Mesendoderm (in vitro differentiated cells): ENCODE data around the gene DHX16.

ENCODE experiments used
- DNase-seq: peaks from one replicate; pipeline ENCODE4 v3.0.0; 2013
- H2AK5ac ChIP-seq: 2 replicates; pipeline ENCODE4 v1.6.1; 2013; ENCODE audit warnings: low read length, inconsistent platforms
- H2BK120ac ChIP-seq: 2 replicates; pipeline ENCODE4 v1.6.1; 2013; ENCODE audit warnings: low read depth, mild to moderate bottlenecking, low read length, moderate library complexity, mixed read lengths
- H2BK15ac ChIP-seq: replicated peaks from 2 replicates; pipeline ENCODE4 v1.6.1; 2013; ENCODE audit warnings: low read depth, mild to moderate bottlenecking, moderate library complexity
- H2BK5ac ChIP-seq: 2 replicates; pipeline ENCODE4 v1.6.1; 2013; ENCODE audit warnings: low read length, inconsistent platforms
- H3K18ac ChIP-seq: 2 replicates; pipeline ENCODE4 v1.6.1; 2013; ENCODE audit warnings: mild to moderate bottlenecking, low read length, mixed read lengths
- H3K23ac ChIP-seq: one replicate; pipeline ENCODE4 v1.6.1; 2013; ENCODE audit warnings: low read length
- H3K27ac ChIP-seq: 2 replicates; pipeline ENCODE4 v1.5.1; 2013; ENCODE audit warnings: low read depth, mild to moderate bottlenecking, inconsistent platforms, low read length, moderate library complexity
- H3K27me3 ChIP-seq: 2 replicates; pipeline ENCODE4 v1.6.1; 2013; ENCODE audit warnings: low read length, control low read depth, mild to moderate bottlenecking, inconsistent platforms; ENCODE audit not compliant: insufficient read depth, poor library complexity
- H3K36me3 ChIP-seq: 2 replicates; pipeline ENCODE4 v1.6.1; 2013; ENCODE audit warnings: low read length, inconsistent platforms; ENCODE audit not compliant: control insufficient read depth, insufficient read depth
- H3K4ac ChIP-seq: one replicate; pipeline ENCODE4 v1.6.1; 2013; ENCODE audit warnings: low read depth, mild to moderate bottlenecking, low read length, moderate library complexity
- H3K4me1 ChIP-seq: 2 replicates; pipeline ENCODE4 v1.6.1; 2013; ENCODE audit warnings: low read depth, low read length, inconsistent platforms; ENCODE audit not compliant: control insufficient read depth
- H3K4me2 ChIP-seq: 2 replicates; pipeline ENCODE4 v1.6.1; 2013; ENCODE audit warnings: low read length
- H3K4me3 ChIP-seq: 2 replicates; pipeline ENCODE4 v1.5.1; 2013; ENCODE audit warnings: mild to moderate bottlenecking, low read length
- H3K56ac ChIP-seq: one replicate; pipeline ENCODE4 v1.6.1; 2013; ENCODE audit warnings: low read length
- H3K79me1 ChIP-seq: 2 replicates; pipeline ENCODE4 v1.6.1; 2013; ENCODE audit warnings: low read length, inconsistent platforms
- H3K79me2 ChIP-seq: 2 replicates; pipeline ENCODE4 v1.6.1; 2013; ENCODE audit warnings: mild to moderate bottlenecking, low read length; ENCODE audit not compliant: control insufficient read depth, insufficient read depth
- H3K9ac ChIP-seq: 2 replicates; pipeline ENCODE4 v1.6.1; 2013; ENCODE audit warnings: low read length, inconsistent platforms
- H4K5ac ChIP-seq: one replicate; pipeline ENCODE4 v1.6.1; 2013; ENCODE audit warnings: low read length
- H4K8ac ChIP-seq: one replicate; pipeline ENCODE4 v1.6.1; 2013; ENCODE audit warnings: low read depth, mild to moderate bottlenecking, control low read depth, low read length, moderate library complexity
- WGBS: extraction: QIAGEN DNeasy Blood & Tissue Kit; methylation state at CpG from one replicate; pipeline ENCODE4 v1.1.7; 2013; ENCODE audit warnings: low lambda C conversion rate, missing lambda C conversion rate; ENCODE audit not compliant: insufficient coverage; ENCODE audit errors: extremely low coverage; 5-methylcytosine and 5-hydroxymethylcytosine counted together

DHX16 gene

DNA sequence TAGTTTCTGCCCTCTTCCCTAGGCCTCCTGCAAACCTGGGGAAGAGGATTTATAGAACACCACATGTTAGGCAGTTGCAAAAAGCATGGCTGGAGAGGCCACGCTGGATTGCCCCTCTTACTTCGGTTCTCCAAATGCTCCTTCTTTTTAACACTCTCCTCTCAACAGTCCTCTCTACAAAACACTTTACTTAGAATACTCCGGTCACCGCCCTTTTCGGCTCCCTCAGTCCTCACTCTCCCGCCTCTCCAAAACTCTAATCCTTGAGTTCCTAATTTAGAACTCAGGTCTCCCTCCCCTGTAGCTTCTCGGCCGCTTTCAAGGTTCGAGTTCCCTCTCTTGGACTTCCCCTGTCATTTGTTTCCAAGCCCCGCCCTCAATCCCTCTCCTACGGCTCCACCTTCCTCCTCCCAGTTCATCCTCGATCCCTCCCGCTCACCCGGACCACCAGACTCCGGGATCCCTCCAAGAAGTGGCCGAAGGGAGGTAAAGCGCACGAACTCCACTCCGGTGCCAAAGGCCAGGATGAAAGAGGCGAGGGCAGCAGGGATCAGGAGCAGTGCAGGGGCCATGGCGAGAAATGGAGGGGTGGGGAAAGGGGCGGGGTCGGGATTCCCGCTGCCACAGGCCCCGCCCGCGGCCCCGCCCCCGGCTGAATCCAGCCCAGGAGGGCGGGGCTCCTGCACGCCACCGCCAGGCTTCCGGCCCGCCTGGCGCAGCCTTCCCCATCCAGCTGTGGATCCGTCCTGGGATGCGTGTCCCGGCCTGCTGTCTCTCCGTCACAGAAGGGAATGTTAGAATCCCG, 17.8 kb upstream of the DHX16 start, which contains the start of gene NRM:
TSS of gene NRM (minus strand) at position 582 of the 805 bp plus-strand sequence. CDS start at position 572, 10 bp downstream.
- Histone ChIP-seq H3K27me3 (no peaks in the 10 kb centered on the region), H4K8ac (no peak within 1 kb of the TSS), H3K79me2 (peaks cover 9% of the 10 kb centered on the region), H2AK5ac (peak within 1 kb of the TSS; percentile 96), H3K4me2 (peak within 1 kb of the TSS; percentile 82), H4K5ac (no peak within 1 kb of the TSS), H3K23ac (peak within 1 kb of the TSS; percentile 90), H3K9ac (peak within 1 kb of the TSS; percentile 95), H3K4me1 (peaks cover 10% of the 10 kb centered on the region), H3K27ac (peak within 1 kb of the TSS; percentile 98), H2BK15ac (no peak within 1 kb of the TSS), H2BK120ac (no peak within 1 kb of the TSS), H3K4ac (peak within 1 kb of the TSS; percentile 78), H3K18ac (peak within 1 kb of the TSS; percentile 77), H3K4me3 (peak within 1 kb of the TSS; percentile 90), H3K79me1 (peaks cover 14% of the 10 kb centered on the region), H2BK5ac (peak within 1 kb of the TSS; percentile 98), H3K56ac (peak within 1 kb of the TSS; percentile 98), H3K36me3 (no peaks in the 10 kb centered on the region)
- no CpG with 5 or more reads among the region's 40 CpGs for WGBS
- DNase-seq = peak; percentile 95

DNA sequence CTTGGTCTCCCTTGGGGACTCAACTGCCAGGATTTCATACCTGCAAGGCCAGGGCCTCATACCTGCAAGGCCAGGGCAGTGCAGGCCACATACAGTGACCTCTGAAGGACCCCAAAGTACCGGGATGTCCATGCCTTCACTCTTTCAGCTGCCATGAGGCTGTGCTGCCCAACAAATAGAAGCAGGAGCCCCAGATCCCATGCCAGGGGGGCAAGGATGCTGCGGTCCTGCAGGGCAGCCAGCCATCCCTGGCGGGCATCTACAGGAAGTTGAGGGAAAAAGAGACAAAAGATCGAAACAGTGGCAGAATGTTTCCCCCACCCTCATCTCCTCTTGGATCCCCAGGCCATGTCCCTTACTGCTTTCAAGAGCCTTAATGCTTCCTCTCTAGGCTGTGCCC, 17.2 kb upstream of the DHX16 start:
- Histone ChIP-seq H3K27me3 (no peaks in the 10 kb centered on the region), H2BK5ac (peak overlapping the region; percentile 36), H2BK120ac (no peak overlapping the region), H3K36me3 (no peaks in the 10 kb centered on the region), H3K79me1 (peaks cover 19% of the 10 kb centered on the region), H3K79me2 (peaks cover 16% of the 10 kb centered on the region), H2AK5ac (peak overlapping the region; percentile 96), H3K56ac (peak overlapping the region; percentile 98), H3K4ac (peak overlapping the region; percentile 78), H3K23ac (peak overlapping the region; percentile 90), H3K18ac (no peak overlapping the region), H3K4me3 (no peak overlapping the region), H3K4me2 (peak overlapping the region; percentile 60), H3K9ac (peak overlapping the region; percentile 95), H2BK15ac (no peak overlapping the region), H3K27ac (peak overlapping the region; percentile 98), H4K8ac (no peak overlapping the region), H4K5ac (no peak overlapping the region), H3K4me1 (peaks cover 15% of the 10 kb centered on the region)
- no CpG with 5 or more reads among the region's 4 CpGs for WGBS
- DNase-seq = no peak

DNA sequence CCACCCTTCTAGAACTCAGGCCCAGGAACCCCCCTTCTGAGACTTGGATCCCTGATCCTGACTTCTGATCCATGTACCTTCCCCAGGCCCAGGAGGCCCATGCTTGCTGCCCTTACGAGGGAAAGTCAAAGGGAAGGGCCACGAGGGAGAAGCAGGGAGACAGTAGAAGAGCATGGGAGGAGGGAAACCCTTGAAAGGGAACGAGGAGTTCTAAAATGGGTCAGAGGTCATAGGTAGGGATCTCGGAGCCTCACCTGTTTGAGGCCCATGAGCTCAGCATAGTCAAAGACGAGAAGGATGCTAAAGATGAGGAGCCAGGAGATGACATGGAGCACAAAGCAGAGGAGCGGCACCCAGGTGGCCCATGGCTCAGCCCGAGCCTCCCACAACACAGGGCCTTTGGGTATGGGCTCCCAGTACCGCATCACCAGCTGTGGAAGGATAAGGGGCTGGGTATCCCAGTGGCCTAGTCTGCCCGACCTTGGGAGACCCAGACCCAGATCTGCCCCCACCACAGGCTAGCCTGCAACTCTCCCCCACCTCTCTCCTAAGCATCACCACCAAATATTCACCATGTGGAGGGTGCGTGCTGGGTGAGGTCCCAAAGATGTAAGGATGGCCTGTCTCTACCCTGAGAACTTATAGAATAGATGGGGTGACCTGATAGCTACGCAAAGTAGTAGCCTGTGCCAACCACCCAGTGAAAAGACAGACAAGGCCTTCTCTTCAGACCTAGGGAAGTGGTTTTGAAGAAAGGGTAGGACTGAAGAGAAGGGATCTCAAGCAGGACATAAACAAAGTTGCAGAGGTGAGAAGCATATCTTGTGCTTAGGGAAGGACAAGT, 16.4 kb upstream of the DHX16 start:
- peaks cover 21% of the 10 kb centered on the region for H3K79me1 ChIP-seq
- H3K56ac ChIP-seq = peak overlapping the region; percentile 98
- DNase-seq = no peak
- no peaks in the 10 kb centered on the region for H3K27me3 ChIP-seq
- H3K4me3 ChIP-seq = no peak overlapping the region
- H2BK15ac ChIP-seq = no peak overlapping the region
- no peak overlapping the region for H4K5ac ChIP-seq
- no peak overlapping the region for H4K8ac ChIP-seq
- H2BK5ac ChIP-seq = no peak overlapping the region
- H3K4me2 ChIP-seq = no peak overlapping the region
- H3K79me2 ChIP-seq = peaks cover 22% of the 10 kb centered on the region
- H2BK120ac ChIP-seq = no peak overlapping the region
- no CpG with 5 or more reads among the region's 11 CpGs for WGBS
- H3K9ac ChIP-seq = peak overlapping the region; percentile 95
- no peaks in the 10 kb centered on the region for H3K36me3 ChIP-seq
- no peak overlapping the region for H3K27ac ChIP-seq
- no peak overlapping the region for H3K18ac ChIP-seq
- no peak overlapping the region for H3K23ac ChIP-seq
- no peak overlapping the region for H3K4ac ChIP-seq
- H2AK5ac ChIP-seq = no peak overlapping the region
- H3K4me1 ChIP-seq = peaks cover 18% of the 10 kb centered on the region

DNA sequence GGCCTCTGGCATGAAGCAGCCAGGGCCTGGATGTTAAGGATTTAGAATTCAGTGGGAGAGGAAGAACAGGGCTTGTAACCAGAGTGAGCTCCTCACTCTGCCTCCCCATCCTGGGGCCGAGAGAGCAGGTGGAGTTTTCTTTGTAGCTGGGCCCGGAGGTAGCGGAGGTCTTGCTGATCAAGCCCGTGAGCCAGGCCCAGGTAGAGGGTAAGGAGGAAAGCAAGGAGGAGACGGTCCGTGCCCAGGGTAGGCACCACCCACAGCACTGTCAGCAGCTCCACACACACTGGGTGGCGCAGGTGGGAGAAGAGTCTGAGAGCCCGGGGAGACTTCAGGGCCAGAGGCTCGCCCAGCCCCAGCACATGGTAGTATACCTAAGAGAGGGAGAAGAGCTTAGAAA, 15.8 kb upstream of the DHX16 start:
- Histone ChIP-seq H3K79me2 (peaks cover 28% of the 10 kb centered on the region), H2BK5ac (no peak overlapping the region), H3K27ac (no peak overlapping the region), H2BK15ac (no peak overlapping the region), H3K4me3 (no peak overlapping the region), H3K4me1 (peaks cover 18% of the 10 kb centered on the region), H3K23ac (no peak overlapping the region), H2AK5ac (no peak overlapping the region), H3K4ac (no peak overlapping the region), H3K27me3 (no peaks in the 10 kb centered on the region), H3K4me2 (no peak overlapping the region), H2BK120ac (no peak overlapping the region), H3K56ac (no peak overlapping the region), H3K18ac (no peak overlapping the region), H3K79me1 (peaks cover 21% of the 10 kb centered on the region), H3K9ac (no peak overlapping the region), H4K8ac (no peak overlapping the region), H3K36me3 (no peaks in the 10 kb centered on the region), H4K5ac (no peak overlapping the region)
- WGBS = no CpG with 5 or more reads among the region's 9 CpGs
- no peak for DNase-seq

DNA sequence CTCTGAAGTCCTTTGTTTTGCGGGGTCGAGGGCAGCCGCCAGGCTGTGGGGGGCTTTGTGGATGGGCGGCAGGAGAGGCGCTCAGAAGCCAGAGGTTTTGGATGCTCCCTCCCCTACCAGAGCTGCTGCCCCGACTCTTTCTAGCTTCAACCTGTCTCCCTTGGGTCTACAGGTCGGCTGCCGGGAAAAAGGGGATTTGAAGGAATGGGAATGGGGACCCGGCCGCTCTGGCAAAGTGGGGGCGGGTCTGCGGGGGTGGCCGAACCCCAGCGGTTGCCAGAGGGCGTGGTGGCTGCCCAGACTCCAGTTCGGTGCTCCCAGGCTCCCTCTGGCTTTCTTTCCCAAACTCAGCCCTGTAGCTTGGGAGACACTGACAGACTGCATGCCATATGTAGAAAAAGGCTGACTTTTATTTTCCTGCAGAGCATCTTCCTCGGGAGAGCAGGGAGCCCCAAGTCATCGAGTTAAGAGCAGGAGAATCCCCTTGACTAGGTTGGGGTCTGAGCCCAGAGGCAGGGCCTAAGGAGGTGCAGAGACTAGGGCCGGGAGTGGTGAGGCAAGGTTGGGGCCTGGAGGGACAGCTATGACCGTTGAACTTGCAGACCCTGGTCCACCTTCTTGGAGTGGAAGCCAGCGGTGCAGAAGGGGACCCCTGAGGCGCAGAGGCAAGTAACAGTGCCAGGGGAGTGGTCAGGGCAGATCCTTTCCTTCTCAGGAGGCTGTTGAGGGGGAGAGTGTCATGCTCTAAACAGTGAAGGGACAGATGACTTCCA, 15.0 kb upstream of the DHX16 start:
- H3K79me2 ChIP-seq = peaks cover 36% of the 10 kb centered on the region
- H2BK15ac ChIP-seq = no peak overlapping the region
- H2AK5ac ChIP-seq = no peak overlapping the region
- peak; percentile 58 for DNase-seq
- H3K56ac ChIP-seq = peak overlapping the region; percentile 95
- no peak overlapping the region for H4K5ac ChIP-seq
- peak overlapping the region; percentile 74 for H3K4ac ChIP-seq
- H3K4me3 ChIP-seq = peak overlapping the region; percentile 68
- peak overlapping the region; percentile 53 for H3K27ac ChIP-seq
- H4K8ac ChIP-seq = no peak overlapping the region
- H2BK5ac ChIP-seq = no peak overlapping the region
- no peaks in the 10 kb centered on the region for H3K27me3 ChIP-seq
- peaks cover 24% of the 10 kb centered on the region for H3K79me1 ChIP-seq
- peak overlapping the region; percentile 83 for H3K9ac ChIP-seq
- peaks cover under 1% of the 10 kb centered on the region for H3K36me3 ChIP-seq
- H3K23ac ChIP-seq = peak overlapping the region; percentile 69
- H3K4me1 ChIP-seq = peaks cover 23% of the 10 kb centered on the region
- H2BK120ac ChIP-seq = no peak overlapping the region
- peak overlapping the region; percentile 53 for H3K4me2 ChIP-seq
- H3K18ac ChIP-seq = peak overlapping the region; percentile 63
- WGBS = no CpG with 5 or more reads among the region's 22 CpGs
